GDM1 (cell line): ENCODE data around the gene GIGYF1.

Experiments
- DNase-seq: peaks from one replicate; lab custom pipeline; 2025; lab: John Stamatoyannopoulos, UW

The GIGYF1 gene

GRCh38 chr7:100683659-100684533, 10.2 kb downstream of the GIGYF1 start:
- no peak for DNase-seq

GRCh38 chr7:100682991-100683658, 10.9 kb downstream of the GIGYF1 start:
- DNase-seq, result no peak

- DNase-seq, result no peak
Measured at GRCh38 chr7:100682228-100682741, 11.8 kb downstream of the GIGYF1 start.

DNA sequence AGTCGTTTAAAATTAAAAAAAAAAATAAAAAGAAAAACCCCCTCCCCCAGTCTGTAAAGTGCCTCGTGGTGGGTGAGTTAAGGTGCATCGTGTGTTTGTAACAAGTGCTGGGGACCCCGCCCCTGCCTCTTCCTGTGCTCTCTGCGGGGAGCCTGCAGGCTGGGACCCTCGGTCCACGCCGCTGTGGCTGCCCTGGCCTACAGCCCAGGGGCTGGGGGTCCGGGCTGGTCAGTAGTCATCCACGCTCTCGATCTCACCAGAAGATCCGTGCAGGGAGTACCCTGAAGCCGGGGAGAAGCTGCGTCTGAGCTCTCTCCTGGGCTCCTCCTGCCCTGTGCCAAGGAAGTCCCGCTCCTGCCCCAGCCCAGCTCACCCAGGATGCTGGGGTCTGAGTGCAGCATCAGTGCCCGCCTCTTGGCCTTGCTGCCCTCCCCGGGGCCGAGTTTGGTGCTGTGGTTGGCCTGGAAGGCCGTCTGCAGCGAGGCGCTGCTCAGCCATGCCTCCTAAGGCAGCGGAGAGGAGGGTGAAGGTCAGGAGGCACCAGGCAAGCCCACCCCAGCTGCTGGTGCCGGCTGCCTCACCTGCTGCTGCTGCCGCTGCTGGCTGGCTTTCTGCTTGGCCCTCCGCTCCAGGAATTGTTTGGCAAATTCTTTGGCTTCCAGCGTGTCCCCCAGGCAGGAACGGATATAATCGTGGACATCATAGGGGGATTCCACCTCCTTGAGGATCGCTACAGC, 12.4 kb downstream of the GIGYF1 start:
- DNase-seq, result no peak

GRCh38 chr7:100680576-100681271, 13.3 kb downstream of the GIGYF1 start:
- no peak for DNase-seq

GRCh38 chr7:100679927-100680575, 14.0 kb downstream of the GIGYF1 start:
- no peak for DNase-seq

DNA sequence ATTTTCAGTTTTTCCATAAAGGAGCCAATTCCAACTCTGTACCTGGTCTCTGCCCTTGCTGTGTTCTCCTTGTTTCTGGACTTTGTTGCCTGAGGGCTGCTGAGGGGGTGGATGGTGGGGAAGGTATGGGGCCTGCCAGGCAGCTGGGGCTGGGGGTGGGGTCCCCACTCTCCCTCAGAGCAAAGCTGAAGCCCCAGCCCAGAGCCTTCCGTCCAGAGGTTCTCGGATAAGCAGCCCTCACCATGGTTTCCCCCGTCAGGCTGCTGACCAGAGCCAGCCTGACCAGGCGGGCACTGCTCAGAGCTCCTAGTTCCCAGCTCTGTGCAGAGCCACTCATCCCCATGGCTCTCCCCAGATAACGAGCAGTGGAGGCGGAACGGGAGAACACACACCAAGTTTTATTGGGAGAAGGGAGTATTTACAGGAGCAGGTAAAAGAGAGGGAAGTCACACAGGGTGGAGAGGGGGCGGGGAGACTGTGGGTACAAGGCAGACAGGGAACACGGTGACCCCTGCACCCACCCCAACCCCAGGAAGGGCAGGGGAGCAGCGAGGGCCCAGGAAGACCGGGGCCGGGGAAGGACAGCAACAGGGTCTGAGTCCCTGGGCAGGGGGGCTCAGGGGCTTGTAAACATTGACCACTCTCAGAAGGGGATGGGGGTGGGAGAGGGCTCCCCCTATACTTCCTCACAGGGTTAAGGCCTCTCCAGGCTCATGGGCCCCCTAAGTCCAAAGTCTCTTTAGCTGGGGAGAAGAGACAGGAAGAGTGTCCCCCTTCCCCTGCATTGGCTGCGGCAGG, 14.7 kb downstream of the GIGYF1 start:
- no peak for DNase-seq

DNA sequence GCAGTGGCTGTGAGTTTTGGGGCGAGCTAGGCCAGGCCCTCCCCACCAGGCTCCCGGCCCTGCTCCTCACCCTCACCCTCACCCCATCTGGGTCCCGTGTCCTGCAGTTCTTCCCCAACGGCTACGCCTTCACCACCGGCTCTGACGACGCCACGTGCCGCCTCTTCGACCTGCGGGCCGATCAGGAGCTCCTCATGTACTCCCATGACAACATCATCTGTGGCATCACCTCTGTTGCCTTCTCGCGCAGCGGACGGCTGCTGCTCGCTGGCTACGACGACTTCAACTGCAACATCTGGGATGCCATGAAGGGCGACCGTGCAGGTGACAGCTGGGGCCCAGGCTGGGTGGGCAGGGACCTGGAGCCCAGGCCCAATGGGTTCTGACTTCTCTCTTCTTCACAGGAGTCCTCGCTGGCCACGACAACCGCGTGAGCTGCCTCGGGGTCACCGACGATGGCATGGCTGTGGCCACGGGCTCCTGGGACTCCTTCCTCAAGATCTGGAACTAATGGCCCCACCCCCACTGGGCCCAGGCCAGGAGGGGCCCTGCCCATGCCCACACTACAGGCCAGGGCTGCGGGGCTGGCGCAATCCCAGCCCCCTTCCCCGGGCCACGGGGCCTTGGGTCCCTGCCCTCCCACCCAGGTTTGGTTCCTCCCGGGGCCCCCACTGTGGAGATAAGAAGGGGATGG, 15.6 kb downstream of the GIGYF1 start:
- no peak for DNase-seq

DNA sequence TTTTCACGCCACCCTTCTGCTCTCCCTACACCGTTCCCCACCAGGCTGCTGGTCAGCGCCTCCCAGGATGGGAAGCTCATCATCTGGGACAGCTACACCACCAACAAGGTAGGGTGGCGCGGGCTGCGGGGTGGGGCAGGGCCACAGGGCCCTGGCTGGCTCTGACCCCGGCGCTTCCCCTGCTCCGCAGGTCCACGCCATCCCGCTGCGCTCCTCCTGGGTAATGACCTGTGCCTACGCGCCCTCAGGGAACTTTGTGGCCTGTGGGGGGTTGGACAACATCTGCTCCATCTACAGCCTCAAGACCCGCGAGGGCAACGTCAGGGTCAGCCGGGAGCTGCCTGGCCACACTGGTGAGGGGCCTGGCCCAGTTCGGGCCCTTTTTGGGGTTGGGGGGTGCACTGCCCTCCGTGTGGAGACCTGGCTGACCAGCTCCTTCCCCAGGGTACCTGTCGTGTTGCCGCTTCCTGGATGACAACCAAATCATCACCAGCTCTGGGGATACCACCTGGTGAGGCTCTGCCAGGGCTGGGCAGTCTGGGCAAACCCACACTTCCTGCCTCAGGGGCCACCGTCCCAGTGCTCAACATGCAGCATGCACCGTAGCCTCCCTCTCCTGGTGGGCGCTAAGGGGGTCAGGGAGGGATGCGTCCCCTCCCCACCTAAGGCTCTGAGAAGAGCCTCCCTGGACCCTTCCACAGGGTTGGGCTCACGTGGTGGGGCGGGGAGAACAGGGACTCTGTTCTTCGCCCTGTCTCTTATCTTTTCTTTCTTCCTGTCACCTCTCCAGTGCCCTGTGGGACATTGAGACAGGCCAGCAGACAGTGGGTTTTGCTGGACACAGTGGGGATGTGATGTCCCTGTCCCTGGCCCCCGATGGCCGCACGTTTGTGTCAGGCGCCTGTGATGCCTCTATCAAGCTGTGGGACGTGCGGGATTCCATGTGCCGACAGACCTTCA, 16.5 kb downstream of the GIGYF1 start:
- DNase-seq, result no peak

- no peak for DNase-seq
Measured at GRCh38 chr7:100676501-100677306, 17.3 kb downstream of the GIGYF1 start.

DNA sequence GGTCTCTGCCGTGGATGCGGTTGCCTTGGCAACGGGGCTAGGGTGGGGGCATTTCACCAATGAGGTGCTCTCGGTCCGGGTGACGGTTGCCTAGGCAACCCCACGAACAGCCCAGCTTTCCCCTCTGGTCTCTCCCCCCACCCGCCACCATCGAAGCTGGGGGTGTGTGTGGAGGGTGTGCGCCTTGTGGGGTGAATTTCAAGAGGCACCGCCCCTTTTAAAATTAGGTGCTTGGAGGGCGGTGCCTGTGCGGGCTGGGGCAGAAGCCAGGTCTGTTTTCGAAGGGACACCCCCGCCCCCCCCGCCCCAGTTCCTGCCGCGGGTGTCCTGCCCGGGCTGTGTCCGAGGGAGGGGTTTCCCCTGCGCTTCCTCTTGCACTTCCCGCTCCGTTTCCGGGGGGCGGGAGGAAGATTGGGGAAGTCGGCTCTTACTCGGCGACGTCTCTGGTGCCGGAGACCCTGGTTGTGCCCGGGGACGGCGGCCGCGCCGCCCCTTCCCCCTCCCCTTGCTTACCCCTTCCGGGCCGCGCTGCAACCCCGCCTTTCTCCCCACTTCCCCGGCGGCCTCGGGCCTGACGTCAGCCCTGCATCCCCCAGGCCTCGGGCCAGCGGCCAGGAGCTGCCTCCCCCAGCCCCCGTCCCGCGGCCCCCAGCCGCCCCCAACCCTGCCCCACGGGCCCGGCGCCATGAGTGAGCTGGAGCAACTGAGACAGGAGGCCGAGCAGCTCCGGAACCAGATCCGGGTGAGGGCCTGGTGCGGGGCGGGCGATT, 18.3 kb downstream of the GIGYF1 start:
- no peak for DNase-seq

- no peak for DNase-seq
Measured at GRCh38 chr7:100675105-100675451, 19.0 kb downstream of the GIGYF1 start.

DNA sequence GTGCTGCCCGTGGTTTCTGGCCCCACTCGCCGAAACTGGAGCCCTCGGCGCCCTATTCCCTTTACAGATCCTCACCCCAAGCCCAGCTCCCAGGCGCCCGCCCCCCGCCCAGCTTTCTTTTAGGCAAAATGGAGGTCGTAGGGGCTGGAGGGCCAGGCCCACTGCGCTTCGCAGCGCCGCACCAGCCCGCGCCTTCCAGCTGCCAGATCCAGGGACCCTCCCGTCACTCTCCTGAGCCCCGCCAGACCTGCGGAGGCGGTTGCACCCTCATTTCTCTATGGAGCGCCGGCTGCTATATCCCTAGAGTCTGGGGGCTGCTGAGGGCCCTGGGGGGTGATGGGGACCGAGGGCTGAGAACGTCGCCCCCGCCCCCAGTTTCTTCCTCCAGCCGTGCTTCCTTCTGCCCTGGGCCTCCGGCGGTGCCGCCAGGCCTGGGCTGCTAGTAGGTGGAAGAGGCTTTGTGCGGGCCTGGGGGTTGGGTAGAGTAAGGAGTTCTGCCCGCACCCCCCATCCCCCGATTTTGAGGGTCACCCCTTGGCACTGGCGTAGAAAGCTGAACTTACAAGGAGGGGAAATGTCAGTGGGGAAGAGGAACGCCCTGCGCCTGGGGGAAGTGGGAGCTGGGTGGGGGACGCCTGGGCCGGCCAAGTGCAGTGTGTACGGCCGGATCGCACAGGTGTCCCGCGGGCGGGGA, 19.5 kb downstream of the GIGYF1 start:
- DNase-seq, result no peak

DNA sequence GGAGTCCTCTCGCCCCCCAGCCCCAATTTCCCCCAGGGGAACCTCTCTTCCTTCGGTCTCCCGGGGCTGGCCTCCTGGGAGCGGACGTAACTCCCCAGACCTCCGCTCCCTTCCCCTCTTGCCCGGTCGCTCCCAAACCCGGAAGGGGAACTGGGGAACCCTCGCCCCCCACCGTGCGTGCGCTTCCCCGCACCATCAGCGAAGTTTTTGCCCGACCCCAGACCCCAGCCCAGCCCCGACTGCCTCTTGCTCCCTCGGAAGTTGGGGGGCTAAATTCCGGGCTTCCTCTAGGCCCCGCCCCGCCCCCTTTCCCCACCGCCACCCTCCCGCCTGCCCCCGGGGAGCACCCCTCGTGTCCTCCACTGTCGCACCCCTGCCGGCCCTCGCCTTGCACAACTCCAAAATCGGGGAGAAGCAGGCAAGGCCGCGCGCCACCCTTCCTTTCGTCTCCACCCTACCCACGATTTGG, 20.1 kb downstream of the GIGYF1 start:
- no peak for DNase-seq

GRCh38 chr7:100673302-100673941, 20.6 kb downstream of the GIGYF1 start, which contains the start of gene GNB2:
GNB2 (plus strand) TSS chr7:100673740; CDS start chr7:100676266, 2,526 bp downstream.
- peak; percentile 99 for DNase-seq
